OCI-LY1 (cell line): ENCODE data around the gene ABHD18.
"Not testable (repeated sequence)": the region's sequence is repeated elsewhere in the genome, so short reads cannot be mapped to it uniquely, and the experiment has no call there.

Experiments
- H2AFZ ChIP-seq: fragments of 200-600 bp; sonication (generic), shearing (Covaris generic); 2 replicates; pipeline ENCODE4 v1.6.0; 2014; ENCODE audit warnings: antibody characterized with exemption, mild to moderate bottlenecking, low read length
- H3F3A ChIP-seq: fragments of 200-600 bp; sonication (generic), shearing (Covaris generic); 2 replicates; pipeline ENCODE4 v1.6.0; 2014; ENCODE audit warnings: mild to moderate bottlenecking, antibody characterized with exemption, low read length, moderate library complexity; ENCODE audit not compliant: insufficient read depth
- H3K27ac ChIP-seq: fragments of 200-600 bp; sonication (generic); 2 replicates; pipeline ENCODE4 v1.5.1; 2014; ENCODE audit warnings: low read length, mixed run types, mild to moderate bottlenecking, low read depth; ENCODE audit not compliant: poor library complexity, severe bottlenecking
- H3K27me3 ChIP-seq: fragments of 200-600 bp; sonication (generic); 2 replicates; pipeline ENCODE4 v1.6.0; 2014; ENCODE audit warnings: antibody characterized with exemption, mild to moderate bottlenecking, low read length, moderate library complexity; ENCODE audit not compliant: insufficient read depth
- H3K36me3 ChIP-seq: fragments of 200-600 bp; sonication (generic); 2 replicates; pipeline ENCODE4 v1.6.1; 2014; ENCODE audit warnings: mild to moderate bottlenecking, antibody characterized with exemption, low read length, moderate library complexity, mixed read lengths; ENCODE audit not compliant: insufficient read depth
- H3K4me1 ChIP-seq: fragments of 200-600 bp; sonication (generic); 2 replicates; pipeline ENCODE4 v1.5.1; 2014; ENCODE audit warnings: mild to moderate bottlenecking, low read length, moderate library complexity; ENCODE audit not compliant: insufficient read depth, severe bottlenecking
- H3K4me2 ChIP-seq: fragments of 200-600 bp; sonication (generic), shearing (Covaris generic); 2 replicates; pipeline ENCODE4 v1.6.1; 2014; ENCODE audit warnings: low read length
- H3K4me3 ChIP-seq: fragments of 200-600 bp; sonication (generic); 2 replicates; pipeline ENCODE4 v1.5.1; 2014; ENCODE audit warnings: low read length, low read depth, mild to moderate bottlenecking, mixed read lengths; ENCODE audit not compliant: poor library complexity, severe bottlenecking
- H3K79me2 ChIP-seq: fragments of 200-600 bp; shearing (Covaris generic); 2 replicates; pipeline ENCODE4 v1.6.1; 2016; ENCODE audit warnings: mixed run types, low read length, mixed read lengths; ENCODE audit not compliant: insufficient read depth
- H3K9ac ChIP-seq: fragments of 200-600 bp; sonication (generic), shearing (Covaris generic); 2 replicates; pipeline ENCODE4 v1.6.1; 2014; ENCODE audit warnings: mild to moderate bottlenecking, low read length, mixed read lengths
- H3K9me2 ChIP-seq: fragments of 200-600 bp; sonication (generic), shearing (Covaris generic); 2 replicates; pipeline ENCODE4 v1.6.1; 2014; ENCODE audit warnings: low read depth, mild to moderate bottlenecking, low read length, mixed read lengths
- H3K9me3 ChIP-seq: fragments of 200-600 bp; shearing (Covaris generic); 2 replicates; pipeline ENCODE4 v1.6.1; 2014; ENCODE audit warnings: low read length, mixed read lengths
- H4K20me1 ChIP-seq: fragments of 200-600 bp; sonication (generic), shearing (Covaris generic); 2 replicates; pipeline ENCODE4 v1.6.0; 2016; ENCODE audit warnings: mild to moderate bottlenecking, low read length; ENCODE audit not compliant: insufficient read depth
- CTCF ChIP-seq: fragments of 200-600 bp; sonication (generic), shearing (Covaris generic); IDR thresholded peaks from 2 replicates; pipeline ENCODE4 v1.5.1; 2017; ENCODE audit warnings: mild to moderate bottlenecking, antibody characterized with exemption, low read length, moderate library complexity, mixed read lengths
- EZH2 ChIP-seq: fragments of 200-600 bp; sonication (generic), shearing (Covaris generic); IDR thresholded peaks from 2 replicates; pipeline ENCODE4 v1.8.0; 2017; ENCODE audit warnings: borderline replicate concordance, mixed run types, mild to moderate bottlenecking, antibody characterized with exemption, low read length, moderate library complexity, mixed read lengths

ABHD18 gene

GRCh38 chr4:127920521-127920920 lies 44.7 kb upstream of the ABHD18 start:
- H4K20me1 ChIP-seq: no peaks in the 10 kb centered on the region
- no peaks in the 10 kb centered on the region for H3K9me3 ChIP-seq
- no peaks in the 10 kb centered on the region for H3F3A ChIP-seq
- no peak overlapping the region for H3K27ac ChIP-seq
- H3K36me3 ChIP-seq: peaks cover 28% of the 10 kb centered on the region
- no peak overlapping the region for H3K4me3 ChIP-seq
- no peaks in the 10 kb centered on the region for H3K79me2 ChIP-seq
- no peak overlapping the region for H2AFZ ChIP-seq
- H3K9ac ChIP-seq: no peak overlapping the region
- no peaks in the 10 kb centered on the region for H3K27me3 ChIP-seq
- H3K4me1 ChIP-seq: no peaks in the 10 kb centered on the region
- no peak overlapping the region for H3K4me2 ChIP-seq
- no peaks in the 10 kb centered on the region for H3K9me2 ChIP-seq
- TF ChIP-seq CTCF (no peak), EZH2 (no peak)

- Histone ChIP-seq H3K9ac (no peak overlapping the region), H3K79me2 (no peaks in the 10 kb centered on the region), H3K4me1 (no peaks in the 10 kb centered on the region), H3K36me3 (peaks cover 28% of the 10 kb centered on the region), H3K9me3 (no peaks in the 10 kb centered on the region), H3F3A (no peaks in the 10 kb centered on the region), H4K20me1 (no peaks in the 10 kb centered on the region), H3K27ac (no peak overlapping the region), H3K9me2 (no peaks in the 10 kb centered on the region), H3K4me3 (no peak overlapping the region), H3K27me3 (no peaks in the 10 kb centered on the region), H2AFZ (no peak overlapping the region), H3K4me2 (no peak overlapping the region)
- no peak for TF ChIP-seq EZH2
- TF ChIP-seq CTCF: no peak
Measured at GRCh38 chr4:127922226-127922625, 43.0 kb upstream of the ABHD18 start.

- not testable (repeated sequence) for H3K9me2 ChIP-seq, H3K4me1 ChIP-seq, H3K4me3 ChIP-seq, H3K79me2 ChIP-seq, H3K9me3 ChIP-seq, H3K9ac ChIP-seq, H3K27ac ChIP-seq, H3K4me2 ChIP-seq, H3K27me3 ChIP-seq, H3F3A ChIP-seq, H2AFZ ChIP-seq, H4K20me1 ChIP-seq
- peaks cover 17% of the 10 kb centered on the region for H3K36me3 ChIP-seq
Measured at GRCh38 chr4:127925720-127926119, 39.5 kb upstream of the ABHD18 start.

GRCh38 chr4:127930175-127930574 lies 35.0 kb upstream of the ABHD18 start:
- Histone ChIP-seq H3K27me3 (no peaks in the 10 kb centered on the region), H3K9me3 (no peaks in the 10 kb centered on the region), H4K20me1 (no peaks in the 10 kb centered on the region), H2AFZ (no peak overlapping the region), H3K36me3 (peaks cover 5% of the 10 kb centered on the region; the same call in 1 of the 2 replicates), H3K4me1 (no peaks in the 10 kb centered on the region), H3K4me3 (no peak overlapping the region), H3K9ac (no peak overlapping the region), H3K27ac (no peak overlapping the region), H3K4me2 (no peak overlapping the region), H3K79me2 (no peaks in the 10 kb centered on the region), H3K9me2 (no peaks in the 10 kb centered on the region), H3F3A (no peaks in the 10 kb centered on the region)
- TF ChIP-seq EZH2: no peak
- TF ChIP-seq CTCF: no peak

GRCh38 chr4:127931836-127932235 lies 33.4 kb upstream of the ABHD18 start:
- H3K4me3 ChIP-seq, H3K36me3 ChIP-seq, H3K9ac ChIP-seq, H3K9me2 ChIP-seq, H3K9me3 ChIP-seq, H2AFZ ChIP-seq, H4K20me1 ChIP-seq, H3K4me1 ChIP-seq, H3K79me2 ChIP-seq, H3K4me2 ChIP-seq, H3K27me3 ChIP-seq, H3F3A ChIP-seq, H3K27ac ChIP-seq: not testable (repeated sequence)
